ENCODE measurements around the gene UROC1. TPM values are rescaled to one million over a fixed set of nuclear protein-coding genes. Genes with fewer than 3 reads are reported as not detected.
A peak's percentile ranks its signal among the peaks of the same experiment; 100 is the strongest.

Gene UROC1
- total and polyA plus RNA-seq, 2 donors from 2014 or later = not detected

DNA sequence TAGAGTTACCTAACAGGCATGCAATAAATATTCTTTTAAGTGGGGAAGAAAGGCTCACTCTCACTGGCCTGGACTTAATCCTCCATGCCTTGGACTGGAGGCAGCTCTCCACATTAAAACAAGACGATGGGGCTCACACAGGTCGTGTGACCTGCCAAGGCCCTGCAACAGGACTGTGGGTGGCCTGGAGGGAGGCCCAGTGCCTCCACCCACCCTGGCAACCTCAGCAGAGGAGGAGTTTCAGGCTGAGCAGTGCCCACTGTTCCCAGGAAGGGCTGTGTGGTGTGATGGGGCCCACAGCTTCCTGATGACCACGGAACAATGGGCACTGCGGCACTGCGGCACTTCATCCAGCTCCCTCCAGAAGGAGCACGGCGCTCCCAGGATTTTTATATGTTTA is 5.5 kb downstream of the UROC1 start:
- no peaks in the 10 kb centered on the region for H3K4me1 ChIP-seq (ENCODE audit: control insufficient read depth in 2 of 3, insufficient read depth in 2 of 3, low read depth in 1 of 3, low read length in 3 of 3)
- H3K9me3 ChIP-seq (ENCODE audit: control insufficient read depth in 2 of 3, insufficient read depth in 1 of 3, low read length in 3 of 3) = no peaks in the 10 kb centered on the region
- H3K27me3 ChIP-seq (ENCODE audit: control insufficient read depth, insufficient read depth, low read length) = no peaks in the 10 kb centered on the region
- no peaks in the 10 kb centered on the region for H3K36me3 ChIP-seq (ENCODE audit: control insufficient read depth in 2 of 3, insufficient read depth in 3 of 3, low read length in 3 of 3)
- intact Hi-C loops (cut with DNase I) = no loop called here
- DNase-seq = peak in 1 of 5 donors; percentile 37
- H3K4me3 ChIP-seq (ENCODE audit: low read length in 3 of 3) = no peak overlapping the region
- TF ChIP-seq CTCF (IDR thresholded peaks at IDR 0.05; ENCODE audit: borderline replicate concordance, extremely low read depth, insufficient read depth) = no peak
- H3K9ac ChIP-seq (ENCODE audit: low read length in 3 of 3) = no peak overlapping the region
- H3K27ac ChIP-seq (ENCODE audit: low read depth in 2 of 2, low read length in 2 of 2) = no peak overlapping the region
- FAIRE-seq = no peak

DNA sequence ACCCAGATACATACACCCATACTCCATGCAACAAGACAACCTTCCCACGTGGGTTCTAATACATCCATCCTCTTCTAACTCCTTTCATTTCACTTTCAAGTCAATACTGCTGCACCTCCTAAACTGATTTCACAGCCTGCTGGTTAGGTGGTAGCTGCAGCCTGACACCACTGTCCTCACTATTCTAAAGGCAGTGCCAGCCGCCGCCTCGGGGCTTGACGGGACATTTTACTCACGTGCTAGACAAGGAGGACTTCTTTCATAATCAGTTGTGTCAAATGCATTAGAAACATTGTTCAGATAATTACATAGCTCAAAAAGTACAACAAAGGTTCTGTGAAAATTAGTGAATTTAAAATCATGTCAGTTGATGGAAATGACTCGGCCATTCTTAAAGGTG is 6.3 kb downstream of the UROC1 start:
- intact Hi-C loops (cut with DNase I) = no loop called here
- no peak for FAIRE-seq
- Histone ChIP-seq H3K9me3 (ENCODE audit: control insufficient read depth in 2 of 3, insufficient read depth in 1 of 3, low read length in 3 of 3) (no peaks in the 10 kb centered on the region), H3K9ac (ENCODE audit: low read length in 3 of 3) (no peak overlapping the region), H3K4me3 (ENCODE audit: low read length in 3 of 3) (no peak overlapping the region), H3K36me3 (ENCODE audit: control insufficient read depth in 2 of 3, insufficient read depth in 3 of 3, low read length in 3 of 3) (no peaks in the 10 kb centered on the region), H3K27ac (ENCODE audit: low read depth in 2 of 2, low read length in 2 of 2) (no peak overlapping the region), H3K27me3 (ENCODE audit: control insufficient read depth, insufficient read depth, low read length) (no peaks in the 10 kb centered on the region), H3K4me1 (ENCODE audit: control insufficient read depth in 2 of 3, insufficient read depth in 2 of 3, low read depth in 1 of 3, low read length in 3 of 3) (no peaks in the 10 kb centered on the region)
- peak in 1 of 5 donors; percentile 43 for DNase-seq
- no peak for TF ChIP-seq CTCF (IDR thresholded peaks at IDR 0.05; ENCODE audit: borderline replicate concordance, extremely low read depth, insufficient read depth)

DNA sequence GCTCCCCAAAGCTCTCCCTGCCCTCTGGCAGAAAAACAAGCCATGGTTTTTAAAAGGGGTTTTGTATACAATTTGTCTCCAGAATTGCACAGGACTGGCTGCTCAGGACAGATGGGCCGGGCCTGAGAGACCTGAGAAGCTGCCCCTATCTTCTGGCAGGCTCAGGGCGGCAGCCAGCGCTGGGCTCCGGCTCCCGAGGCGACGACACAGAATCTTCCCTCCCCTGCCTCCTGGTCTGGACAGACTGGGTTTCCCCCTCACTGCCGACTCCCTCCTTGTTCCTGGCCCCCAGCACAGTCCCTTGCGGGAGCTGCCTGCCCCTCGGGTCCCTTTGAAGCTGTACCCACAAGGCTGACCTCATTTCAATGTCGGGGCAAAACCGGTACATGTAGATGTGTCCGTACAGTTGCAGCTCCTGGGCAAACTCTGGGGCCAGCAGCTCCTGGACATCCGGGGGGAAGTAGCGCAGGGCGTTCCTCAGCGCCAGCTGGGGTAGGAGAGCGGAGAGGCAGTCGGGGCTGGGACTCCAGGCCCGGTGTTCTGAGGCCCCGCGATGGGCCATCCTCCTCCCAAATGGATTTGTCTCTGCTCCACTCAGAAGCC is 7.2 kb downstream of the UROC1 start:
- DNase-seq = peak in 1 of 5 donors; percentile 60
- Histone ChIP-seq H3K36me3 (ENCODE audit: control insufficient read depth in 2 of 3, insufficient read depth in 3 of 3, low read length in 3 of 3) (no peaks in the 10 kb centered on the region), H3K9ac (ENCODE audit: low read length in 3 of 3) (no peak overlapping the region), H3K27me3 (ENCODE audit: control insufficient read depth, insufficient read depth, low read length) (no peaks in the 10 kb centered on the region), H3K27ac (ENCODE audit: low read depth in 2 of 2, low read length in 2 of 2) (no peak overlapping the region), H3K4me3 (ENCODE audit: low read length in 3 of 3) (no peak overlapping the region), H3K9me3 (ENCODE audit: control insufficient read depth in 2 of 3, insufficient read depth in 1 of 3, low read length in 3 of 3) (no peaks in the 10 kb centered on the region), H3K4me1 (ENCODE audit: control insufficient read depth in 2 of 3, insufficient read depth in 2 of 3, low read depth in 1 of 3, low read length in 3 of 3) (no peaks in the 10 kb centered on the region)
- no peak for FAIRE-seq
- intact Hi-C loops (cut with DNase I) = no loop called here
- no peak for TF ChIP-seq CTCF (IDR thresholded peaks at IDR 0.05; ENCODE audit: borderline replicate concordance, extremely low read depth, insufficient read depth)
